ENCODE results near the gene PCSK1. TPM values are rescaled to one million over a fixed set of nuclear protein-coding genes. Genes with fewer than 3 reads are reported as not detected.
A peak's percentile ranks its signal among the peaks of the same experiment; 100 is the strongest.

The PCSK1 gene
- polyA plus RNA-seq, 6 donors from 2014 or later, result not detected

GRCh38 chr5:96453394-96453793, 20.3 kb upstream of the PCSK1 start:
- no peak overlapping the region for H3K4me3 Mint-ChIP-seq
- peaks cover 0 to 10% (median 5%) of the 10 kb centered on the region in 7 donors for H3K9me3 Mint-ChIP-seq
- H3K27ac Mint-ChIP-seq, result no peak overlapping the region
- DNase-seq, result no peak
- H3K4me1 Mint-ChIP-seq, result no peaks in the 10 kb centered on the region
- peaks cover 0 to 8% of the 10 kb centered on the region in 2 donors for H3K36me3 Mint-ChIP-seq
- no peak for ATAC-seq (ENCODE audit: low read depth in 2 of 2)
- peaks cover 9 to 21% (median 14%) of the 10 kb centered on the region in 3 donors for H3K27me3 Mint-ChIP-seq

GRCh38 chr5:96447949-96448348, 14.9 kb upstream of the PCSK1 start:
- DNase-seq, result no peak
- Mint-ChIP-seq H3K27me3 (peaks cover 38 to 43% (median 39%) of the 10 kb centered on the region in 3 donors), H3K4me3 (no peak overlapping the region), H3K36me3 (no peaks in the 10 kb centered on the region), H3K4me1 (peaks cover 0 to 9% (median 0%) of the 10 kb centered on the region in 3 donors), H3K27ac (no peak overlapping the region), H3K9me3 (peaks cover 0 to 8% (median 0%) of the 10 kb centered on the region in 7 donors)
- no peak for ATAC-seq (ENCODE audit: low read depth in 2 of 2)

- ATAC-seq (ENCODE audit: low read depth in 2 of 2), result no peak
- H3K36me3 Mint-ChIP-seq, result no peaks in the 10 kb centered on the region
- peak overlapping the region in 7 of 8 donors; percentile 37 to 82 (median 72) for H3K4me3 Mint-ChIP-seq
- no peaks in the 10 kb centered on the region for H3K9me3 Mint-ChIP-seq
- peaks cover 20 to 29% (median 21%) of the 10 kb centered on the region in 3 donors for H3K27me3 Mint-ChIP-seq
- peak overlapping the region in 3 of 6 donors; percentile 41 to 73 (median 59) for H3K27ac Mint-ChIP-seq
- no peak for DNase-seq
- peaks cover 11 to 15% (median 11%) of the 10 kb centered on the region in 3 donors for H3K4me1 Mint-ChIP-seq
Observed at GRCh38 chr5:96440185-96440538, 7.1 kb upstream of the PCSK1 start.

- H3K4me1 Mint-ChIP-seq, result peaks cover 11 to 14% (median 11%) of the 10 kb centered on the region in 3 donors
- peaks cover 25 to 31% (median 25%) of the 10 kb centered on the region in 3 donors for H3K27me3 Mint-ChIP-seq
- H3K36me3 Mint-ChIP-seq, result no peaks in the 10 kb centered on the region
- H3K4me3 Mint-ChIP-seq, result peak overlapping the region; percentile 34 to 82 (median 72)
- peaks cover 0 to 2% (median 0%) of the 10 kb centered on the region in 7 donors for H3K9me3 Mint-ChIP-seq
- ATAC-seq (ENCODE audit: low read depth in 2 of 2) (peak; percentile 71 to 81), DNase-seq (peak; percentile 12)
- H3K27ac Mint-ChIP-seq, result peak overlapping the region in 5 of 6 donors; percentile 41 to 77 (median 61)
Observed at GRCh38 chr5:96439477-96440184, 6.6 kb upstream of the PCSK1 start.

GRCh38 chr5:96434201-96434645, 1.2 kb upstream of the PCSK1 start:
- Mint-ChIP-seq H3K9me3 (peaks cover 0 to 34% (median 9%) of the 10 kb centered on the region in 7 donors), H3K27ac (no peak overlapping the region), H3K27me3 (peaks cover 56 to 62% (median 60%) of the 10 kb centered on the region in 3 donors), H3K4me1 (peaks cover 12 to 37% (median 20%) of the 10 kb centered on the region in 3 donors), H3K4me3 (peak overlapping the region in 1 of 8 donors; percentile 61), H3K36me3 (peaks cover 0 to 16% of the 10 kb centered on the region in 2 donors)
- peak; percentile 37 to 43 for ATAC-seq (ENCODE audit: low read depth in 2 of 2)
- DNase-seq, result peak; percentile 9

- Mint-ChIP-seq H3K4me1 (peaks cover 12 to 37% (median 20%) of the 10 kb centered on the region in 3 donors), H3K27me3 (peaks cover 54 to 58% (median 55%) of the 10 kb centered on the region in 3 donors), H3K9me3 (peaks cover 0 to 34% (median 9%) of the 10 kb centered on the region in 7 donors), H3K36me3 (peaks cover 0 to 16% of the 10 kb centered on the region in 2 donors), H3K27ac (no peak overlapping the region), H3K4me3 (peak overlapping the region in 2 of 8 donors; percentile 20 to 75)
- DNase-seq (no peak), ATAC-seq (ENCODE audit: low read depth in 2 of 2) (no peak)
Observed at GRCh38 chr5:96432216-96433065, 607 bp downstream of the PCSK1 start.

- Mint-ChIP-seq H3K27me3 (peaks cover 51 to 62% (median 55%) of the 10 kb centered on the region in 3 donors), H3K4me3 (peak overlapping the region in 5 of 8 donors; percentile 10 to 75 (median 39)), H3K4me1 (peaks cover 12 to 37% (median 20%) of the 10 kb centered on the region in 3 donors), H3K36me3 (peaks cover 0 to 16% of the 10 kb centered on the region in 2 donors), H3K9me3 (peaks cover 0 to 34% (median 9%) of the 10 kb centered on the region in 7 donors), H3K27ac (no peak overlapping the region)
- DNase-seq, result peak; percentile 6
- no peak for ATAC-seq (ENCODE audit: low read depth in 2 of 2)
Observed at GRCh38 chr5:96431376-96432187, 1.5 kb downstream of the PCSK1 start.

- peaks cover 10 to 22% (median 18%) of the 10 kb centered on the region in 3 donors for H3K4me1 Mint-ChIP-seq
- H3K27me3 Mint-ChIP-seq, result peaks cover 37 to 41% (median 39%) of the 10 kb centered on the region in 3 donors
- H3K27ac Mint-ChIP-seq, result no peak overlapping the region
- peaks cover 0 to 12% of the 10 kb centered on the region in 2 donors for H3K36me3 Mint-ChIP-seq
- H3K9me3 Mint-ChIP-seq, result peaks cover 0 to 14% (median 4%) of the 10 kb centered on the region in 7 donors
- ATAC-seq (ENCODE audit: low read depth in 2 of 2) (no peak), DNase-seq (no peak)
- no peak overlapping the region for H3K4me3 Mint-ChIP-seq
Observed at GRCh38 chr5:96427824-96428223, 5.2 kb downstream of the PCSK1 start.

- ATAC-seq (ENCODE audit: low read depth in 2 of 2) (no peak), DNase-seq (no peak)
- Mint-ChIP-seq H3K4me3 (no peak overlapping the region), H3K9me3 (peaks cover 0 to 10% (median 3%) of the 10 kb centered on the region in 7 donors), H3K36me3 (peaks cover 0 to 7% of the 10 kb centered on the region in 2 donors), H3K4me1 (peaks cover 8 to 12% (median 9%) of the 10 kb centered on the region in 3 donors), H3K27me3 (peaks cover 27 to 42% (median 36%) of the 10 kb centered on the region in 3 donors), H3K27ac (no peak overlapping the region)
Observed at GRCh38 chr5:96426831-96427230, 6.2 kb downstream of the PCSK1 start.

- Mint-ChIP-seq H3K4me3 (no peak overlapping the region), H3K36me3 (no peaks in the 10 kb centered on the region), H3K4me1 (no peaks in the 10 kb centered on the region), H3K9me3 (peaks cover 0 to 4% (median 0%) of the 10 kb centered on the region in 7 donors), H3K27ac (no peak overlapping the region), H3K27me3 (peaks cover 26 to 40% (median 26%) of the 10 kb centered on the region in 3 donors)
- no peak for DNase-seq
- no peak for ATAC-seq (ENCODE audit: low read depth in 2 of 2)
Observed at GRCh38 chr5:96425443-96425842, 7.6 kb downstream of the PCSK1 start.

GRCh38 chr5:96415897-96416296, 17.2 kb downstream of the PCSK1 start:
- Mint-ChIP-seq H3K27ac (no peak overlapping the region), H3K27me3 (peaks cover 4 to 26% (median 17%) of the 10 kb centered on the region in 3 donors), H3K4me3 (no peak overlapping the region), H3K4me1 (no peaks in the 10 kb centered on the region), H3K9me3 (no peaks in the 10 kb centered on the region), H3K36me3 (no peaks in the 10 kb centered on the region)
- ATAC-seq (ENCODE audit: low read depth in 2 of 2) (no peak), DNase-seq (no peak)

GRCh38 chr5:96412868-96413449, 20.1 kb downstream of the PCSK1 start:
- H3K36me3 Mint-ChIP-seq, result no peaks in the 10 kb centered on the region
- no peak overlapping the region for H3K27ac Mint-ChIP-seq
- DNase-seq (no peak), ATAC-seq (ENCODE audit: low read depth in 2 of 2) (no peak)
- peaks cover 9 to 23% (median 18%) of the 10 kb centered on the region in 3 donors for H3K27me3 Mint-ChIP-seq
- no peaks in the 10 kb centered on the region for H3K4me1 Mint-ChIP-seq
- H3K4me3 Mint-ChIP-seq, result no peak overlapping the region
- H3K9me3 Mint-ChIP-seq, result no peaks in the 10 kb centered on the region

All from naive B cell (primary cell).